Esophagus muscularis mucosa (tissue), 3 donors: ENCODE measurements around the gene SLC25A25.

Source experiments
- POLR2A ChIP-seq: fragments of 450-650 bp; IDR thresholded peaks from one replicate; pipeline ENCODE4 v1.6.1; 2017; ENCODE audit warnings: antibody characterized with exemption, moderate library complexity, mild to moderate bottlenecking, low read depth
- TF ChIP-seq, protein P1 (sequence below), 3 experiments: fragments of 200-600 bp in 2 of 3; fragments of 450-650 bp in 1 of 3; sonication (generic) in 2 of 3; IDR thresholded peaks; one replicate each; pipeline ENCODE4 v1.5.1; 2017 to 2019; ENCODE audit warnings: antibody characterized with exemption in 3 of 3, mild to moderate bottlenecking in 2 of 3, moderate library complexity in 1 of 3

DNA sequence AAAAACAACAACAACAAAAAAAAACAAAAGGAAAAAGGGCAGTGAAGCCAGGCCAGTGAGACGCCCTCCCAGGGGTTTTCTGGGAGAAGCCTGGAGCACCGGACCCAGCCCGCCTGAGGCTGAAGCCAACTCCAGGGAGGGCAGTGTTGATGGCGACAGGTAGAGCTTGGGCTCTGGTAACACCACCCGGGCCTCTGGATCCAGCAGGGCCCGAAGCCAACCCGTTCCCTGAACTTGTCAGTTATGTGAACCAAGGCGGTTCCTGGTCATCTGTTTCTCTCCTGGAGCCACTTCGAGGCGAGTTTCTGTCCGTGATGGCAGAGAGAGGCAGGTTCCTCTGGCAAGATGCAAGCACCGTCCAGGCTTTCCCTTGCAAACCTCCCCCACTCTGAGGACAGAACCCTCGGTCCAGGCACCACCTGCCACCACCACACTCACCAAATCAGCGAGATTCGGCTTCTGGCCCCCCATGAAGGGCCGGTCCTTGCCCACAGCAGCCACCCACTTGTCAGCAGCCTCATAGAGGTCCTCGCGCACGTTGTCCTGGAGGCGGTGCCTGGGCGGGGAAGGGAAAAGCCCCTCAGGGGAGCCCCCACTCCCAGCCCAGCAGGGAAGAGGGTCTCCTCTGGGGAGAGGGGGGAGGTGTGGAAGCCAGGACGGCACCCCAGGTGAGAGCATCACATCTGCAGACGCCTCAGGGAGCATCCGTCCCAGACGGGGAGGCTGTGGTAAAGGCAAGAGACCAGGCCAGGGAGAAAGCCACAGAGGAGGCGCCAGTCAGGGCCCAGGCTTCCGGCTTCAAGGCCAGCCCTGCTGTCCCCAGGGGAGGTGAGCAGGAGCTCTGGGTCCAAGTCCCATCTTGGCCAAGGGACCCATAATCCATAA lies 54.1 kb downstream of the SLC25A25 start:
- TF ChIP-seq, protein P1, sequence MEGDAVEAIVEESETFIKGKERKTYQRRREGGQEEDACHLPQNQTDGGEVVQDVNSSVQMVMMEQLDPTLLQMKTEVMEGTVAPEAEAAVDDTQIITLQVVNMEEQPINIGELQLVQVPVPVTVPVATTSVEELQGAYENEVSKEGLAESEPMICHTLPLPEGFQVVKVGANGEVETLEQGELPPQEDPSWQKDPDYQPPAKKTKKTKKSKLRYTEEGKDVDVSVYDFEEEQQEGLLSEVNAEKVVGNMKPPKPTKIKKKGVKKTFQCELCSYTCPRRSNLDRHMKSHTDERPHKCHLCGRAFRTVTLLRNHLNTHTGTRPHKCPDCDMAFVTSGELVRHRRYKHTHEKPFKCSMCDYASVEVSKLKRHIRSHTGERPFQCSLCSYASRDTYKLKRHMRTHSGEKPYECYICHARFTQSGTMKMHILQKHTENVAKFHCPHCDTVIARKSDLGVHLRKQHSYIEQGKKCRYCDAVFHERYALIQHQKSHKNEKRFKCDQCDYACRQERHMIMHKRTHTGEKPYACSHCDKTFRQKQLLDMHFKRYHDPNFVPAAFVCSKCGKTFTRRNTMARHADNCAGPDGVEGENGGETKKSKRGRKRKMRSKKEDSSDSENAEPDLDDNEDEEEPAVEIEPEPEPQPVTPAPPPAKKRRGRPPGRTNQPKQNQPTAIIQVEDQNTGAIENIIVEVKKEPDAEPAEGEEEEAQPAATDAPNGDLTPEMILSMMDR (IDR thresholded peaks at IDR 0.05): no peak
- no peak for TF ChIP-seq POLR2A
